GM21529 (cell line): ENCODE data around the gene IL6R.

ENCODE experiments used
- ATAC-seq: cut with Tn5 transposase; IDR thresholded peaks from one replicate; pipeline ENCODE4 v1.9.1; 2021; ENCODE audit not compliant: unreplicated experiment

The IL6R gene

GRCh38 chr1:154446789-154447188 is 41.6 kb downstream of the IL6R start:
- no peak for ATAC-seq

GRCh38 chr1:154448331-154448811 is 43.2 kb downstream of the IL6R start:
- no peak for ATAC-seq

- ATAC-seq = no peak
These were observed 48.0 kb downstream of the IL6R start for GRCh38 chr1:154453161-154453560.

GRCh38 chr1:154453574-154454352 is 48.6 kb downstream of the IL6R start:
- ATAC-seq = no peak

GRCh38 chr1:154454386-154455120 is 49.4 kb downstream of the IL6R start:
- ATAC-seq = no peak

GRCh38 chr1:154456631-154457030 is 51.5 kb downstream of the IL6R start:
- no peak for ATAC-seq

GRCh38 chr1:154459080-154459479 is 53.9 kb downstream of the IL6R start:
- no peak for ATAC-seq

GRCh38 chr1:154460695-154461260 is 55.6 kb downstream of the IL6R start:
- ATAC-seq = no peak

- ATAC-seq = no peak
These were observed 58.4 kb downstream of the IL6R start for GRCh38 chr1:154463512-154463990.

- ATAC-seq = no peak
These were observed 60.6 kb downstream of the IL6R start for GRCh38 chr1:154465621-154466195.

- ATAC-seq = no peak
These were observed 61.1 kb downstream of the IL6R start for GRCh38 chr1:154466206-154466605.

GRCh38 chr1:154466921-154467417 is 61.8 kb downstream of the IL6R start:
- no peak for ATAC-seq

- ATAC-seq = no peak
These were observed 62.4 kb downstream of the IL6R start for GRCh38 chr1:154467434-154468102.

GRCh38 chr1:154468535-154469250 is 63.5 kb downstream of the IL6R start:
- ATAC-seq = no peak

GRCh38 chr1:154469844-154470560 is 64.9 kb downstream of the IL6R start:
- no peak for ATAC-seq

GRCh38 chr1:154471304-154471703 is 66.2 kb downstream of the IL6R start:
- ATAC-seq = no peak

GRCh38 chr1:154474802-154475201 is 69.7 kb downstream of the IL6R start:
- no peak for ATAC-seq

GRCh38 chr1:154476791-154477190 is 71.6 kb downstream of the IL6R start:
- ATAC-seq = no peak

GRCh38 chr1:154478013-154478412 is 72.9 kb downstream of the IL6R start:
- no peak for ATAC-seq
